ENCODE results near the gene FBXO2.

- TF ChIP-seq POLR2AphosphoS5 (IDR thresholded peaks at IDR 0.05): peak in 1 of 3 donors; percentile 35
- TF ChIP-seq, protein P1, sequence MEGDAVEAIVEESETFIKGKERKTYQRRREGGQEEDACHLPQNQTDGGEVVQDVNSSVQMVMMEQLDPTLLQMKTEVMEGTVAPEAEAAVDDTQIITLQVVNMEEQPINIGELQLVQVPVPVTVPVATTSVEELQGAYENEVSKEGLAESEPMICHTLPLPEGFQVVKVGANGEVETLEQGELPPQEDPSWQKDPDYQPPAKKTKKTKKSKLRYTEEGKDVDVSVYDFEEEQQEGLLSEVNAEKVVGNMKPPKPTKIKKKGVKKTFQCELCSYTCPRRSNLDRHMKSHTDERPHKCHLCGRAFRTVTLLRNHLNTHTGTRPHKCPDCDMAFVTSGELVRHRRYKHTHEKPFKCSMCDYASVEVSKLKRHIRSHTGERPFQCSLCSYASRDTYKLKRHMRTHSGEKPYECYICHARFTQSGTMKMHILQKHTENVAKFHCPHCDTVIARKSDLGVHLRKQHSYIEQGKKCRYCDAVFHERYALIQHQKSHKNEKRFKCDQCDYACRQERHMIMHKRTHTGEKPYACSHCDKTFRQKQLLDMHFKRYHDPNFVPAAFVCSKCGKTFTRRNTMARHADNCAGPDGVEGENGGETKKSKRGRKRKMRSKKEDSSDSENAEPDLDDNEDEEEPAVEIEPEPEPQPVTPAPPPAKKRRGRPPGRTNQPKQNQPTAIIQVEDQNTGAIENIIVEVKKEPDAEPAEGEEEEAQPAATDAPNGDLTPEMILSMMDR (IDR thresholded peaks at IDR 0.05 in 8 of 11, conservative IDR thresholded peaks at IDR 0.05 in 3 of 11): no peak
Measured at GRCh38 chr1:11675325-11675724, 21.1 kb upstream of the FBXO2 start.
